ENCODE measurements around the gene SEZ6L.

- no peak for TF ChIP-seq POLR2A (IDR thresholded peaks at IDR 0.05; ENCODE audit: low read depth, low read length)
- no peak for TF ChIP-seq TAF1 (IDR thresholded peaks at IDR 0.05; ENCODE audit: borderline replicate concordance, low read depth, low read length)
- no peak for TF ChIP-seq POLR2AphosphoS5 (IDR thresholded peaks at IDR 0.05; ENCODE audit: low read depth, low read length)
Measured at GRCh38 chr22:26414347-26414746, 245.1 kb downstream of the SEZ6L start.
